Measurements from ENCODE around the gene POU2F2. TPM values are rescaled to one million over a fixed set of nuclear protein-coding genes. Genes with fewer than 3 reads are reported as not detected.

The POU2F2 gene
- total and polyA plus RNA-seq, 12 donors: 0.72 to 17.2 (median 3.1) TPM

- intact Hi-C loops (cut with DNase I): no loop called here
- no peak overlapping the region for H3K27ac ChIP-seq
- H3K9me3 ChIP-seq (replicated peaks in 1 of 3): no peaks in the 10 kb centered on the region
- H3K4me3 ChIP-seq: no peak overlapping the region
- peaks cover 0 to 29% of the 10 kb centered on the region in 2 donors for H3K36me3 ChIP-seq (replicated peaks in 1 of 2)
- 91 to 96% (median 92%) methylated on average over 15 to 44 of the region's 44 CpGs for WGBS, 4 donors
- no peak for DNase-seq
- TF ChIP-seq POLR2A (IDR thresholded peaks at IDR 0.05): no peak
- TF ChIP-seq CTCF (IDR thresholded peaks at IDR 0.05): no peak
- H3K27me3 ChIP-seq: no peaks in the 10 kb centered on the region
- peaks cover 11 to 21% of the 10 kb centered on the region in 2 donors for H3K4me1 ChIP-seq (replicated peaks in 1 of 2)
Observed at GRCh38 chr19:42079886-42080763, 52.1 kb downstream of the POU2F2 start.

GRCh38 chr19:42079276-42079669 lies 53.0 kb downstream of the POU2F2 start:
- Histone ChIP-seq H3K9me3 (replicated peaks in 1 of 3) (no peaks in the 10 kb centered on the region), H3K27me3 (no peaks in the 10 kb centered on the region), H3K4me3 (no peak overlapping the region), H3K4me1 (replicated peaks in 1 of 2) (peaks cover 14 to 26% of the 10 kb centered on the region in 2 donors), H3K27ac (no peak overlapping the region), H3K36me3 (replicated peaks in 1 of 2) (peaks cover 0 to 29% of the 10 kb centered on the region in 2 donors)
- no peak for DNase-seq
- WGBS, 4 donors: 84 to 90% (median 88%) methylated on average over 12 to 16 of the region's 16 CpGs
- intact Hi-C loops (cut with DNase I): no loop called here
- no peak for TF ChIP-seq POLR2A (IDR thresholded peaks at IDR 0.05)
- TF ChIP-seq CTCF (IDR thresholded peaks at IDR 0.05): no peak

- intact Hi-C loops (cut with DNase I): no loop called here
- Histone ChIP-seq H3K36me3 (replicated peaks in 1 of 2) (peaks cover 0 to 29% of the 10 kb centered on the region in 2 donors), H3K27ac (no peak overlapping the region), H3K27me3 (no peaks in the 10 kb centered on the region), H3K9me3 (replicated peaks in 1 of 3) (no peaks in the 10 kb centered on the region), H3K4me3 (no peak overlapping the region), H3K4me1 (replicated peaks in 1 of 2) (peaks cover 14 to 26% of the 10 kb centered on the region in 2 donors)
- no peak for DNase-seq
- 75 to 92% (median 83%) methylated on average over 11 to 15 of the region's 15 CpGs for WGBS, 4 donors
- TF ChIP-seq POLR2A (IDR thresholded peaks at IDR 0.05): no peak
- TF ChIP-seq CTCF (IDR thresholded peaks at IDR 0.05): no peak
Observed at GRCh38 chr19:42078538-42079275, 53.5 kb downstream of the POU2F2 start.

- Histone ChIP-seq H3K27me3 (no peaks in the 10 kb centered on the region), H3K4me3 (no peak overlapping the region), H3K36me3 (replicated peaks in 1 of 2) (peaks cover 0 to 29% of the 10 kb centered on the region in 2 donors), H3K4me1 (replicated peaks in 1 of 2) (peaks cover 14 to 26% of the 10 kb centered on the region in 2 donors), H3K9me3 (replicated peaks in 1 of 3) (no peaks in the 10 kb centered on the region), H3K27ac (no peak overlapping the region)
- WGBS, 4 donors: 91 to 100% (median 97%) methylated on average over 1 of the region's 1 CpG
- intact Hi-C loops (cut with DNase I): no loop called here
- TF ChIP-seq CTCF (IDR thresholded peaks at IDR 0.05) (no peak), POLR2A (IDR thresholded peaks at IDR 0.05) (no peak)
- DNase-seq: no peak
Observed at GRCh38 chr19:42078058-42078457, 54.2 kb downstream of the POU2F2 start.

All from adrenal gland (tissue), 12 donors.